ENCODE results near the gene C1orf21.

C1orf21 gene

DNA sequence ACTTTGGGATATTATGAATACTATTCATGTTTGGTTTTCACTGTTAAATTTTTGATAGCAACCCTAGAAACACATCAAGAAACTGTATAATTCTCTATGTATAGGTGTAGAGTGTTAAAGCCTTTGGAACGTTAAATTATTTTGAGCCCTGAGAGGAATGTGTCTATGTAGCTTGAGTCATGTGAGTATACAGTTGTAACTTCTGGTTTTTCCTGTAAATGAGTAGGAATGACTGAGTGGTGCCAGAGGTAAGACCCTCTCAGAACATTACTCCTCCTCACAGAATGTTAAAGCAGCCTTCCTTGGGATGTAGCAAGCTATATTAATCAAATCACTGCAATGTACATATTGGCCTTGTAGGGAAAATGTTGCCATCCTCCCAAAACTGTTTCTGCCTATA, 69.0 kb downstream of the C1orf21 start:
- DNase-seq: no peak

DNA sequence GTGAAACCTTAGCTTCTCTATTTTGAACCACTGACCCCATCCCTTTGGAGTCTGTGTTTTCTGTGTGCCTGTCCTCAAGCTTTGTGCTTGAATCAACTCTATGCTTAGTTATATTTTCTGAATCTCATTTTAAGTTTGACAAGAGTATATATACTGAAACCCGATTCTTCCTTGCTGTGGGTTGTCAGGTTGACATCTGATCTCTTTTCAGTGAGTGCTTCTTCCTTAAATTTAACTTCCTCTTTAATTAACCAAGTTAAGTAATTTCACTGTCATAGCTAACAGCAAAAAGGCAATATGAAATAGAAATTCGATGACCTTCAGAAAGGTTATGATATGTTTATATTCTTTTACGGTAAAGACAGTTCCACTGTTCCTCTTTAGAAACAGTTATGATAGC, 69.4 kb downstream of the C1orf21 start:
- DNase-seq: no peak

DNA sequence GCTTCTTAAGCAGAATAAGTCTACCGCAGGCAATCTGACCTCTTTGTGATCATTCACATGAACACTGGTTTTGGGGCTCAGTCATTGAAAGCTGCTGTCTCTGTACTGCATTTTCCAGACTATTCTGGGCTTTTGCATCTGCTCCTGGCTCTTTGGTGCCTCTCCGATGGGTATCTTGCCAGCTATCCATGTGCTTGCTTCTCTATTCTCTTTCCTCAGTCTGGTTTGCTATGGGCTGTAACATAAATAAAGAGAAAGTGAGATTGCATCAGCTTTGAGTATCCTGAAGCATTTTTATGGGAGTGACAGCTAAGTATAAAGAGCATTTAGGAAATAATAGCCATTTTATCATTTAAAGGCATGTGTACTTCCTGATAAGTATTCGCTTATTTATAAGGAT, 70.7 kb downstream of the C1orf21 start:
- no peak for DNase-seq

DNA sequence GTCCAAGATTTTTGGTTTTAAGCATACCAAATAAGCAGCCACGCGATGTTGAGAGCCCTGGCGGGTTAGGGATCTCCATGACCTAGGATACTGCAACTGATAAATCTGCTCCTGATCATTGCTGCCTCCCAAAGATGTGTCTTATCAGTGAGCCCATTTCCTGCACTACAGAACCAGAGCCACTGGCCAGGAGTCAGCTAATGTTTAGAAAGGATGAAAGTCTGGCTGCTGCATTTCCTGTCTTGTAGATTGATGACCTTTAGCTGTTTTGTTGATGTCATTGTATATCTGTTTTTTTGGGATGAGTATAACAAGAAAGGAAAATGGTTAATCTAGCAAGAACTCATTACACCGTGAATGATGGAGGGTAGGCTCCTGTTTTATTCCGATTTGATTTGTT, 74.5 kb downstream of the C1orf21 start:
- DNase-seq: no peak

DNA sequence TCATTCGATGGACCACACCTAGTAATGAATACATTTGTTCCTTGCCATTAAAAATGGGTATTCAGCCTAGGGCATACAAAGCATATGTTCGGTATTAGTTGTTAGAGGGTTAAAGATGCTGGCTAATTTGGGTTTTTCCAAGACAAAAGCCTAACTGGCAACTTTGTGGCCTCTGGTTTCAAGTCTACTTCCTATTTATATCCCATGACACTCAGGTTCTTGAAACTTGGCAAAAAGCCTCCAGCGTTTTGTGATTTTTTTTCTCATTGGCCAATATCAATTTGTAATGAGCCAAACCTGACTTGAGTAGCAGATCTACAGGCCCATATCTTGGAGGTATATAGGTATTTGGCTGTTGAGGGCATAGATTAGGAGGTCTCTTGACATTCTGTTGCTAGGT, 75.3 kb downstream of the C1orf21 start:
- no peak for DNase-seq

DNA sequence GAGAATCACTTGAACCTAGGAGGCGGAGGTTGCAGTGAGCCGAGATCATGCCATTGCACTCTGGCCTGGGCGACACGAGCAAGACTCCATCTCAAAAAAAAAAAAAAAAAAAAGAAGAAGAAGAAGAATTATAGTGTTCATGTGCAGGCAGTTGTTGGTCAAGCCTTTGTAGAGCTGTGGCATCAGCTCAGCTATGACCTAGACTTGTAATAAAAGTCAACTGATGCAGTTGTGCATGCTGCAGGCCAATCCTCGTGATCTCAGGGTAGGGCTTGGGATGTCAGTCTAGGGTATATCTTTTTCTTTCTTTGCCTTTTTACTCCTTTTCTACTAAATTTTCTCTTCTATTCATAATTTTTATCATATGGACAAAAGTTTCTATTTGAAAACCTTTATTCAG, 76.2 kb downstream of the C1orf21 start:
- DNase-seq: no peak

DNA sequence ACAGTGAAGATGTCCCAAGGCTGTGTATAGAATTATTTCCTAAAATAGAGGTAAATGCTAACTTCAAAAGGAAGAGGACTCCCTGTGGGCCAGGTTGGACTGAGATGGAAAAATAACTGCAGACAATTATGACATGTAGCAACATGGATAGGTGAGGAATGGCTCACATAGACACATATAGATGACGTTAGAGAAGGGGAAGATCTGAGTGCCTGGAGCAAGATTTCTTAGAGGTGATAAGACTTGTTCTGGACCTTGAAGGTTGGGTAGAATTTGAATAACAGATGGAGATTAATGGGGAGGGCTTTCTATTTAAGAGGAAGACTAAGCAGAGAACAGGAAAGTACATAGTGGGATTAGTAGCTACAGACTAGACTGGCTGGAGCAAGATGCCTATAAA, 76.9 kb downstream of the C1orf21 start:
- DNase-seq: no peak

DNA sequence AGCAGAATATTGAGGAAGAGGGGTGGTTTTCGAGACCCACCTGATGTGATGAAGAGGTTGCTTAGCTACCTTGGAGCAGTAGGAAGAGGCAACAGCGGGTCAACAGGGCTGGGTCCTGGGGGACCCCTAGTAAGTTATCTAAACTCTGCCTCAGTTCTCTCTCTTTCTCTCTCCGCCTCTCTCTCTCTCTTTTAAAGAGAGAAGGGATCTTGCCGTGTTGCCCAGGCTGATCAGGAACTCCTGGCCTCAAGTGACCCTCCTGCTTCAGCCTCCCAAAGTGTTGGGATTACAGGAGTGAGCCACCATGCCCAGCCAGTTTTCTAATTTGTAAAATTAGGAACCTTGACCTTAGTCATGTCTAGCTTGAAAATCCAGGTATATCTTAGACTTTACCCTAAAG, 77.9 kb downstream of the C1orf21 start:
- DNase-seq: no peak

DNA sequence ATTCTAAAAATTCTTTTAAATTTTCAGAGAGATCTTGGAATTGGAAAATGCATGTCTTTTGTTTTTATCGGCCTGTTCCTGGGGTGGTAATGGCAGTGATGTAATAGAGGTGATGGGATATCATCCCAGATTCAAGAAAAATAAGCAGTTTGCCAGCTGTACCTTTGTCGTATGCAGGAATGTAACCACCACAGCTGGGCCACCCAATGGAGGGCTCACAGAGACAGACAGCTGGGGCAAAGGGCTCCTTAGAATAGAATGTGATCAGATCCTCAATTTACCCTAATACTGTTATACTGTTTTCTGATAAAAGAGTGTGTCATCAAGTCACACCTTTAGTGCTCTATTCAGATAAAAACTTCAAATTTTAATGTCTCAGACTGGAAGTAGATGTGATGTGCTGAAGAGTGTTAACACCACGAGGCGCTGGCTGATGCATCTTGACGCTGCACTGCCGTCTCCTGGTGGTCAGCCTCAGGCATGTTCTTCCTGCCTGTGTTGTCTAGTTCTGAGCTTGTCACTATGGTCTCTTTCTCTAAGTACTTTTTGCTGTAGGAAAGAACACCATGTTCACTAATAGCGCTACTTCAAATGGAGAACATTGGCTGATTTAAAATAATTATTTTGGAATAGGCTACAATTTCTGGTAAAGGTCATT, 78.8 kb downstream of the C1orf21 start:
- peak; percentile 15 for DNase-seq

DNA sequence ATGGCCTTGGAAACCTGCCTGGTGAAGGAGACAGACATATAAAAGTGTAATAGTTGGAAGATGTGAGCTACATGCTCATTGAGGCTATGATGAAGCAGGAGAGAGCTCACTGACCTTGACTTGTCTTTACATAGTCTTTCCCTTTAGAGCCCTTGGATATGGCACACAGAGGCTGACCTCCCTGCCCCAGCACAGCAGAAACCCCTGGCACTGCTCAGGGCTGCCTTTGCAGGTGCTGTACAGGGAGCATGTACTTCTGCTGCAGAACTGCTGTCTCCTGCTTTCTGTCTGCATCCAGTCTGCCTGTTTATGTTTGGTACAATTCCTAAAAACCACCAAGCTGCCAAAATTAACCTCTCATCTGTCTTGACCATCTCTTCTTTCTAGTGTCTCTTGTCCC, 80.5 kb downstream of the C1orf21 start:
- no peak for DNase-seq

DNA sequence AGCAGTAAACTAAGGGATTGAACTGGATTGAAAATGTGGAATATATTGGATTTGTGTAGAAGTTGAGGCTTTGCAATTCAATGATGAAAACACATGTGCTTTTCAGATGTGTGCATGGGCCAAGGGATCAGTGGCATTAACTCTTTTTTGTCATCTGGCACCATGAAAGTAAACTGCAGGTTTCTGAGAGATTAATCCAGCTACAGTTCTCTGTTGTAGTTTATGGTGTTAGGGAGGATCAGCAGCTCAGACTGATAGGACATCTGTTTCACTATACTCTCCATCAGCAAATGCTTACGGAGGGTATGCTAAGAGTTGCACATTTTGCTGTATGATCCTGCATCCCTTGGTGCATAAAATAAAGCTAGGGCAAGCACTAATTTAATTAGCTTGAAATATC, 82.6 kb downstream of the C1orf21 start:
- no peak for DNase-seq

DNA sequence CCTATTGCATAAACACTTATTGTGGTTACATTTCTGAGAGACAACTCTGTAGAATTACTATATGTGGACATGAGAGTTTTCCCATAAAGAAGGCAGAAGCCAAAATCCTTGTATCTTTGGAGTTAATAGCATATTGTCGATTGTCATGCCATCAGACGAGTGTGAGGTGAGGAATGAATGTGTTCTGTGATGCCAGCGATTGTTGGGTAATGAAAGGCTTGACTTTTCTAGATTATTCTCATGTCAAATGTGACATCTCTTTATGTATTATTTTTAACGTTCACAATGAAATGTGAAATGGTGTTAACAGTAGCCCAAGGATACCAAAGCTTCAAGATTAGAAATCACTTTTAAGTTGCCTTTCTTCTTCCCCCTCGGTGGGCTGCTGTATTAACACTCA, 84.9 kb downstream of the C1orf21 start:
- DNase-seq: no peak

DNA sequence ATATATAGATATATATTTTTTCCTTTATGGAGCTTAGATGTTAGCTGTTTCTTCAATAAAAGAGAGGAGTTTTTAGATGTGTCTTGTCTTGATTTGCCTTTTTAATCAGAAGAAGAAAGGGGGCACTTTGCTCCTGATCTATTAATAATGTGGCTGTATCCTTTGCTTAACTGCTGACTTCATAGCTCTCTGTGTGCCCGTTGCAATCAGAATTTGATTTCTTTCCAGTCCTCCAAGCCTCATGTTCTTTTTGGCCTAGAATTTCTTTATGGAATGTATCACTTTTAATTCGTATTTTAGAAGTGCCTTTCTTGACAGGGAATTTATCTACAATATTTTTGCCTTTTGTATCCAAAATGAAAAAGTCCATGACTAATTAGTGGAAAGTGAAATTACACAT, 85.3 kb downstream of the C1orf21 start:
- no peak for DNase-seq

DNA sequence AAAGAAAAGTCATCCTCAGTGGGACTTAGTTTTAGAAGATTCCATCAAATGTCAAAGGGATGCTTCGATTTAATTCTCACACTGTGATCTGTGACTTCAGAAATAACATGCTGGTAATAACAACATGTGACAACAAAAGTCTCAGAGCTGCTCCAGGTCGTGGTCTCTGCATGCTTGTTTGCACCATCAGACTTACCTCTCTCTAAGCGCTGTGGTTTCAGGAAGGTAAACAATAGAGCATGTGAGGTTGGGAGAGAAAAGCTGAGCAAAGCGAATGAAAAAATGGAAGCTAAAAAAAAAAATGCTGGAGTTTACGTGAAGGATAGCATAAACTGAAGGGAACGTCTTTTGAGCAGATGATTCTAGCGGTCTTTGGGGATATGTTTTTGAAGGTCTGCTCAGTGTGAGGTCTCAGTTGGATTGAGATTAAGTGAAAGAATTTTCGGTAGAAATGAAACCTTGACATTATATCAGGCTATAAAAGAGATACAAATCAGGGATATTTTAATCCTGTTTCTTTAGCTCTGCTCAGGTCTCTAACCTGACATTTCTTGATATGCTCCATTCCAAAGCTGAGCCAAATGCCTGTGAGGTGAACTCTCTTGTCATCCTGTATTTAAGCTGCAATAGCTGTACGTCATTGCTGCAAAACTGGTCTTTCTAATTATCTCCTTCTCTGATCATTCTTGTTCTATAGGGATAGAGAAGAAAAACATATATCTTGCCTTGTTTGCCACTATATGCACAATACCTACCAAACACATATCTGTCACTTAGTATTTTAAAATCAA, 86.5 kb downstream of the C1orf21 start:
- DNase-seq: no peak

DNA sequence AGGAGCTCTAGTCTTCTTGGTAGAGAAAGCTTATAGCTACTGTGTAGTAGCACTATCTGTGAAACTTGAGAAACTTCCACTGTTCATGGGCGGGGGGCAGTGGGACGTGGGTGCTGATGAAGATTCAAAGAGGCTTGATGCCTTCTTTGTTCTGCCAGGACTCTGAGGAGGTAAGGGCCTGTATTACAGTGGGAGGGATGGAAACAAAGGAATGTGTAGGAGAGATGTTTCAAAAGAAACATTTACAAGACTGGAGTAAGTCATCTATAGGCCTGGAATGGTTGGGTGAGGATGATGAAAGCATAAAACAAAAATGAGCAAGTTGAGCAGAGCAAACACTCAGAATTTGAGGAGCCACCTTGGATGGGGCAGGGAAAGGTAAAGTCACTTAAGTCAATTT, 89.4 kb downstream of the C1orf21 start:
- DNase-seq: no peak

DNA sequence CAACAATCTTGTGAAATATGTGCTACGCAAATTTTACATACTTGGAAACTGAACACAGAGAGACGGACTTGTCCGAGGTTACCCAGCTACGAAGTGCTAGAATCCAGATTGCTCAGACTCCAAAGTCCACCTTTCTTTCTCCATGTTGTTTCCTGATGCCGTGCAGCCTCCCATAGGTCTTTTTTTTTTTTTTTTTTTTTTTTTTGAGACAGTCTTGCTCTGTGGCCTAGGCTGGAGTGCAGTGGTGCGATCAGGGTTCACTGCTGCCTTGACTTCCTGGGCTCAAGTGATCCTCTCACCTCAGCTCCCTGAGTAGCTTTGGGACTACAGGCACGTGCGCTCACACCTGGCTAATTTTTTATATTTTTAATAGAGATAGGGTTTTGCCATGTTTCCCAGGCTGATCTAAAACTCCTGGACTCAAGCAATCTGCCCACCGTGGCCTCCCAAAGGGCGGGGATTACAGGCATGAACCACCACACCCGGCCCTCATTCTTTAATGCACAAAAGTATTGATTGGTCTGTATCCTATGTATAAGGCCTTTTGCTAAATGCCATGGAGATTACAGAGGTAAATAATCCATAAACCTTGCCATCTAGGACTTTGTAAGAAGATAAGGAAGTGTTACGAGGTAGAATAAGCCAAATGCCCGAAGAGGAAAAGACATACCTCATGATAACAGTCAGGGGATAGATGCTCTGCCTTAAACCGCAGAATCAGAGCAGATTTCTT, 92.8 kb downstream of the C1orf21 start:
- DNase-seq: no peak

DNA sequence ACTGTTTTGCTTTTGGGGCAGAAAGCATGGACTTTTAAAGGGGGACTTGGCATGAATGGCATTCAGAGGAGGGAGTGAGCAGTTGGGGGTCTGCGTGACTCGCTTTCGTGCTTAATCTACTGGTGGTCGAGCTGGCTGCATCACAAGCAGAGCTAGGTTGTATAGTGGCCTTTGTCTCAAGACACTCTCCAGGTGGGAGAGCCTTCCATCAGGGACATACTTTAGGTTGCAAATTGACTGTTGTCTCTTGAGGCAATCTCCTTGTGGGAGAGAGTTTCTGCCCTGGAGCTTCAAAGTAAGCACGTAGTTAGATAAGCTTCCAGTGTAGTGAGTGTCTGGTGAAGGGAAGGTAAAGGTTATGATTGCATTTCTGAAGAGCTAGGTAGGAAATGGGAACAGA, 93.9 kb downstream of the C1orf21 start:
- DNase-seq: no peak

DNA sequence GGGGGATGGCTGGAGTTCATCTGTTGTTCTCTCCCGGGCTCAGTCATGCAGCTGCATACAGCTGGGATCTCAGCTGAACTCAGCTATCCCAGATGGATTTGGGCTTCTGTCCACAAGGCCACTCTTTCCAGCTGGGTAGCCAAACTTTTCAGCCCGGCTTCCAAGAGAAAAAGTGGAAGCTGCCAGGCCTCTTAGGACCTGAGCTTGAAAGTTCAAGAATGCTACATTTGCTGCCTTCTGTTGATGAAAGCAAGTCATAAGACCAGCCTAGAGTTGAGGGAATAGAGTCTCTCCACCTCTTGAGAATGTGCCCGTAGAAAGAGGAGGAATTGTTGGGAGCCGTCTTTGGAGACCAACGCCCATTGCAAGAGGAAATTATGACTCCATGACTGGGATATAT, 95.3 kb downstream of the C1orf21 start:
- DNase-seq: no peak

DNA sequence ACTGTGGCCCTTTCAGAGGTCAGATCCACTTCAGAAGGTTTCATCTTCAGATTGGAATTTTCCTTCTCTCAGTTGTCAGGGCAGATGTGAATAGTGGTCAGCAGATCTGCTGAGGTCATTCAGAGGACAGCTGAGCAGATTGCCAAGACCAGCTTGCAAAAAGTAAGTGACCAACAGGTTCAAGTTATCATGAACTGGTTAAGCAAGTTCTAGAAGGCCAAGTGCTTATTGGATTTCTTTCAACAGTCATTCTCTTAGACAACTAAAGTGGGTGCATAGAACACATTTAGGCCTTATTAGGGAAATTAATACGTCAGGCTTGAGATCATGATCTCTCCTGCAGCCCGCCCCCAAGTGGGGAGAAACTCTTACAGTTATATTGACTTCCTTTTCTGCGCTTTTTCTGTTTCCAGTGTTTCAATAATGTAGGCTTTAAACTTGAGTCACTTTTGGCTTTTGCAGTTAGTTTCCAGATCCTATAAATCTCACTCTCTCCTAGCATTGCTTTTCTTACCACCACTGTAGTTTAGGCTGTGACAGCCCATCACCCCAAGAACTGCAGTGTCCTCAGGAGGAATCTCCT, 96.4 kb downstream of the C1orf21 start:
- DNase-seq: no peak

DNA sequence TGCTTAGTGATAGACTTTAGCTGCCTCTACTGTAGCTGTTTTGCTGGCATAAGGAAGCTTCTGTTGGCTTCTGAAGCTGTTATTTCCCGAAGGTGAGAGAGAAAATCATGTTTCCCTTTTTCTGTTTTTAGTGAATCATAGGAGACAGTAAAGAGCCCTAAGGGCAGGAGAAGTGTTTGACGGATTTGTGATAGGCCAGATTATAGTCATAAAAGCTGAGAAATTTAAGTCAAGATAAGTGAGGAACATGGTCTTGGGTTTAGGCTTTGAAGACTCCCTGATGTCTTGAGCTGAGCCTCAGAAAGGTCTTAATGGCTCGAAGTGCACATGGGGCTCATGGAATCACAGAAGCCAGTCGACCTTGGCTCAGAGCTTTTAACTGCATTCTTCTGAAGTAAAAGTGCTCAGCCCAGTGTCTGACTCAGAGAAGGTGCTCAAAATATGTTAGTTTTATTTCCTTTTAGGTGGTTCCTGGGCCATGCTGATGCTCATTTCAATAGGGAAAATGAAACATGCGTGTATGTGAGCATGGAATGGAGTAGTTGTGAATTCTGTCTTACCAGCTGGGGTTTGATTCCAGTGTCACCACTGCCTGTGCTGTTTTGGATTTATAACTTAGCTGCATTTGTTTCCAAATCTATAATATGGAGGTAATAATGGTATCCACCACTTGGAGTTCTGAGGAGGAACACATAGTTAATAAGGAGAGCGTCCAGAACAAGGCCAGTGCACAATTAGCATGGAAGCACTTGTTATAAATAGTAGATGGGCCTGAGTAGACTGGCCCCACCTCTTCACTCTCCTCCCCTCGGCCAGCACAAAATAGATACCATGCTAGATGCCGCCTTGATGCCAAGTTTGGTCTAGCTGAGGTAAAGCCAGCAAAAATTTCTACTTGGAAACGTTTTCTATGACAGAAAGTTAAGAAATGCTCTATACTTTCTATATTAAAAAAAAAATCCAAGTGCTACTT, 99.2 kb downstream of the C1orf21 start:
- DNase-seq: no peak

DNA sequence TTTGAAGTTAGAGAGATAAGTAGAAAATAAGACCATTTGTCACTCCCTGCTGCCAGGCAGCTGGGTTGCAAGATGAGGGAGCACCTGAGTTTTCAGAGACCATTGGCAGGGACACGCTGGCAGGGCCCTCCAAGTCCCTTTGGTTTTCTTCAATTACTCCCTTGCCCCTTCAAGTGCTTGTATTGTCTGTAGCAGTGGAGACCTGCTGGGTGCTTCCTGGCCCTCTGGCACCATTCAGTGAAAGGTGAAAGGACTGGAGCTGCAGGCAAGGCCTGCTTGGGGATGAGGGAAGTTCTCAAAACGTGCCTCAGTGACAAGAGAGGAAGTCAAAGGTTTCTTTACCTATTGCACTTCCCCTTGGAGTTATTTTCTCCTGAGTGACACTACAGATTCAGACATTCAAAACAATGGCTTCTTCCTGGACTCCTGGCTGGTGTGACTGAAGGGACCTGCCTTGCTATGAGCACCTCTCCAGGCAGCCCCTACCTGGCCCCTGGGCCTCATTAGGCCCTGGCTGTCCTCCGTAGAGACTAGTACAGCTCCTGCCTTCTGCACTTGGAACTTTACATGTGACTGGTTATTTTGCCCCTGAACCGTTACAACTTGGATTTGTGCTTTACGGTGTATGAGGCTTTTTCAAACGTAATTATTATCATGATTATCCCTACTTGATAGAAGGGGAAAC, 100.1 kb downstream of the C1orf21 start:
- no peak for DNase-seq

All from CD4-positive, alpha-beta T cell treated with Interleukin-10 for 1 hour (primary cell).